ENCODE data around the gene GPR34.
"Not testable (repeated sequence)": the region's sequence is repeated elsewhere in the genome, so short reads cannot be mapped to it uniquely, and the experiment has no call there.

The GPR34 gene

DNA sequence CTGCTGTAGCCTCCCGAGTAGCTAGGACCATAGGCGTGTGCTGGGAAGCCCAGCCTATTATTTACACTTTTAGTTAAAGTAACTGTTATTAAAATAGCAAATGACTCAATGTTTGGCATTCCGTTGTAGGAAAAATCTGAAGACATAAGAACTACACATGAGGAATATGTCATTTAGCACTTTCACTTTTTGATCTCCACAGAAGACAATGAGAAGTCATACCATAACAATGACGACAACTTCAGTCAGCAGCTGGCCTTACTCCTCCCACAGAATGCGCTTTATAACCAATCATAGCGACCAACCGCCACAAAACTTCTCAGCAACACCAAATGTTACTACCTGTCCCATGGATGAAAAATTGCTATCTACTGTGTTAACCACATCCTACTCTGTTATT is 6.7 kb downstream of the GPR34 start:
- DNase-seq = no peak

DNA sequence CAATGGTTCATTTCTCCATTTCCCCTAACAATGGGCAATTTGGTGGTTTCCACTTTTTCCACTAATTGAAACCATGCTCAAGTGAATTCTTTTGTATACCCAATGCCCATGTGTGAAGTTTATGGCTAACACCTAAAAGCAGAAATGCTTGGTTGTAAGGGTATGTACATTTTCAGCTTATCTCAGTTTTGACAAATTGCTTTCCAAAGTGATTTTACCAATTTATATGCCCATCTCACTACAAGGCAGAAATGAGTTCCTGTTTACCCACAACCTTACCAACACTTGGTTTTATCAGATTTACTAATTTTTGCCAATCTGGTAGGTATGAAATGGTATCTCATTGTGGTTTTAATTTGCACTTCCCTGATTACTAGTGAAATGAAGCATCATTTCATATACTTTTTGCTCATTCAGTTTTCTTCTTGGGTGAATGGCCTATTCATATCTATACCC is 14.8 kb downstream of the GPR34 start:
- no peak for DNase-seq

DNA sequence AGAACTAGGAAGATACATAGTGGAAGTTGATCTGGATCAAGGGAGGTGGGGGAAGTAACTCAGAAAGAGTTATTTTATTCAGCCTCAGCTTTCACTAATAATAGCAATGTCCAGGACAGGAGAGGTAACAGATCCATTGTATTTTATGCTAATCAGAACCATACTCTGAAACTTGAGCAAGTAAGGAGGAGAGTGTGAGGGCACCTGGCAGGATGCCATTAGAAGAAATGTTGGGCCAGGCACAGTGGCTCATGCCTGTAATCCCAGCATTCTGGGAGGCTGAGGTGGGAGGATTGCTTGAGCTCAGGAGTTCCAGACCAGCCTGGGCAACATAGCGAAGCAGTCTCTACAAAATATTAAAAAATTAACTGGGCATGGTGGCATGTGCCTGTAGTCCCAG is 16.3 kb downstream of the GPR34 start:
- no peak for DNase-seq

DNA sequence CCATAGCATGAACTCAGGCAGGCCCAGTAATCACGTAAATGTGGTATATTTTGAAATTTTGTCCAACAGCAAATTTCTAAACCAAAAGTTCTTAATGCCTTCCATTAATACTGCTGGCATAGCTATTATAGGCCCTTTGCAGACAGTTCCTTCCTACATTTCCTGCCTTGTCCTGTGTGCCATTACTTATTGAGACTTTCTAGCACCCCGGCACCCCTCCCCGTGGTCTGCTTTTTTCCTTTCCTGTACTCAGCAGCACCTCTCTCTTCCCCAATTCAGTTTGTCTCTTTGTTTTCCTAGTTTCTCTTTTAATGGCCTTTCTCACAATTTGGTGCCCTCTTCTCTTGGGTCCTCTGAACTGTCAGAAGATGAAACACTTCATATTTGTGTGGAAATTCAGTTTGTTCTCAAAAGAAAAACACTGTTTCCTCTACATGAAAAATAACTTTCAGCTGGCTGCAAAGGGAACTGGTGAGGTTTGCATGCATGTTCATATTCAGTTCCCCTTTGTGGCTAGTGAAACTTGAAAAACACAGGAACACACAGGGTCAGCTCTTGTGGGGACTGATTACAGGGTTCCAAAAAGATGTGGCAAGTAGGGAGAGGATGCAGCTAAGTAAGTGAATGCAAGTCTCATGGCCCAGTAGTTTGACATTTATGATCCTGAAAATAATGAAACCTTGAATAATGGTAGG is 17.1 kb downstream of the GPR34 start:
- DNase-seq = no peak

DNA sequence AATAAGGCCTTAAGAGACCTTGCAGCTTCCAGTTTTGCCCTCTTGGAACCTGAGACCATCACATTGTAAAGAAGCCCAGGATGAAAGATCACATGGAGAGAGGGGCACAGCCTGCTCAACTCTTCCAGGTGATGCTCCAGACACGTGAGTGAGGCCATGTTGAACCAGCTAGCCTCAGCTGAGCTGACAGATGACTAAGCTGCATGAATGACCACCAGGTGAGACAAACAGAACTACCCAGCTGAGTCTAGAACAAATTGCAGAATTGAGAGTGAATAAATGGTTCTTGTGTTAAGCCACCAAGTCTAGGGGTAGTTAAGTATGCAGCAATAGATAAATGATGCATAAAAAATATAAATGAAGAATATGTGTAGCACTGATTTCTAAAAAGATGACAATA is 18.4 kb downstream of the GPR34 start:
- no peak for DNase-seq

DNA sequence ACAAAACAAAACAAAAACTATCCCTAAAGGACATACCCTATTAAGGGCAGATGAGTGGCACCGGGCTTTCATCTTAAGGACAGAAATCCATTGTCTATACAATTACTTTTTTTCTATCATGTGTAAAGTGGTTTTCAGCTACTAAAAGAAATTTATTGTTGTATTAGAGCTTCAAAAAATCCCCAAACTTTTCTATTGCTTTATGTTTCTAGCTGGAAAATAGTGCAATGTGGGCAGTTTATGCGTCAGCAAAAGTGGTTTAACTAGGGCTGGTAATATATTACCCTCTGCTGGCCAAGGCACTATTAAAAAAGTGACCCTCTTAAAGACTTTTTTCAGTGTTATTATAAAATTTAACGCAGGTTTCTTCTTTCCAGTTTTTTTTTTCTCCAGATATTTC is 19.7 kb downstream of the GPR34 start:
- no peak for DNase-seq

DNA sequence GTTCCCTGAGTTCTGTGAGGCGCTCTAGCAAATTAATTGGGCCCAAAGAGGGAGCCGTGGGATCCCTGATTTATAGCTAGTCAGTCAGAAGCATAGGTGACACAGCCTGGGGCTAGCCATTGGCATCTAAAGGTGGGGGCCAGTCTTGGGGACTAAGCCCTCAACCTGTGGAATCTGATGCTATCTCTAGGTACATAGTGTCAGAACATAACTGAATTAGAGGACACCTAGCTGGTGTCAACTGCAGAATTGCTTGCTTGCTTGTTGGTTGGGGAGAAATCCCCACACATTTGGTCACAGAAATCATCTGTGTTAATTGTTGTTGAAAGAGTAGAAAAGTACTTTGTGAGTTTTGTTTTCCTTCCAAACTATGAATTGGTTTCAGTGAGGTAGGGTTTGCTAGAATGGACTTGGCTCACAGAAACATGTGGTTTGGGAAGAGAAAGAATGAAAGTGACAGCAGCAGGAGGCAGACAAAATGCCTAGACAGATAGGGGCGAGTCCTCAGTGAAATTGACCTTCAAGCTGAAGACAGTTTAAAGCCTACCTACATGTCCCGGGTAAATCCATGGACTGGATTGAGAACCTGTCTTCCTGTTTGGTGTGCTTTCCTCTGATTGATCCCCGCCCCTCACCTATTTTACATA is 22.4 kb downstream of the GPR34 start:
- DNase-seq = no peak

DNA sequence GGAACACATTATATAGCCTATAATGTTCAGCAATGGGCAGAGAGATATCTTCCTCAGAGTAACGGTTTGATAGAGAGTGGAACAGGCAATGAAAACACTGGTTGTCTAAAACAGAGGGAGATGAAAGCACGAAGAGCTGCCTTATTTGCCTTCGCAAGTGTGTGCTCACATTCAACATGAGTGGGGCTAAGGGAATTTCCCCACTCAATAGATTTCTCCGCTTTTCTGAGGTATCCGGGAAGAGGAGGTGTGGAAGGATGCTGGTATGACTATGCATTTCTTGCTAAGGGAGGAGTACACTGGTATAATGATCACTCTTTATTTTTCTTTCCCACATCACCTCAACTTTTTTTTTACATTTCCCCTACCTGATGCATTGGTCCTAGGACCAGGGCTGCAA is 27.4 kb downstream of the GPR34 start:
- no peak for DNase-seq

DNA sequence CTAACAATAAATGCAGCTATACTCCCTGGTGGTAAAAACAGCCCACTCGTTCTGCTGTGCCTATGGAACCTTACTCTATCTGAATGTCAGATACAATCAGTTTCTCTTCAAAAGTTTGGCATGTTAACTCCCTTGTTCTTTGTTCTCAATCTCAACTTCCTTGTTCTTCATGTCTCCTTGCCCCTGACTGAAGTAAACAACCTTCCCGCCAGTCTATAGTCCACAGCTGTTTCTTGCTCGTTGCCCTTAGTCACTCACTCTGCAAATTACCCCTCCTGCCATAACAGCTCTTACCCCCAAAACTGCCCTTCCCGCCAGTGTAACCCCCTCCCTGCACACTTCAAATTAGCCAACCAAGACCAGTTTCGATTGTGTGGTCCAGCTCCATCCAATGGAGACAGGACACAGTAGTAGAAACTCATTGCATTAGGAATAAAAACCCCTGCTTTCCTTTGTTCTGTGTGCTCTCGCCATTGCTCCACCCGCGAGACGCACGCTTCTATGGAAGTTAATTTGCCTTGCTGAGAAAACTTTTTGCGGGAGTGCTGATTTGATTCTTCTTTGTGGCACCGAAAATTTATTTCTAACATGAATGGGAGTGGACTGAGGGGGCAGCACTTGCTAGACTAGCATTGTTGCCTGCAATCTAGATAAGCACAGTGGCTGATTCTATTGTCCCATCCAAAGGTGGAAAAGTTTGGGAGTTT is 28.1 kb downstream of the GPR34 start:
- no peak for DNase-seq

DNA sequence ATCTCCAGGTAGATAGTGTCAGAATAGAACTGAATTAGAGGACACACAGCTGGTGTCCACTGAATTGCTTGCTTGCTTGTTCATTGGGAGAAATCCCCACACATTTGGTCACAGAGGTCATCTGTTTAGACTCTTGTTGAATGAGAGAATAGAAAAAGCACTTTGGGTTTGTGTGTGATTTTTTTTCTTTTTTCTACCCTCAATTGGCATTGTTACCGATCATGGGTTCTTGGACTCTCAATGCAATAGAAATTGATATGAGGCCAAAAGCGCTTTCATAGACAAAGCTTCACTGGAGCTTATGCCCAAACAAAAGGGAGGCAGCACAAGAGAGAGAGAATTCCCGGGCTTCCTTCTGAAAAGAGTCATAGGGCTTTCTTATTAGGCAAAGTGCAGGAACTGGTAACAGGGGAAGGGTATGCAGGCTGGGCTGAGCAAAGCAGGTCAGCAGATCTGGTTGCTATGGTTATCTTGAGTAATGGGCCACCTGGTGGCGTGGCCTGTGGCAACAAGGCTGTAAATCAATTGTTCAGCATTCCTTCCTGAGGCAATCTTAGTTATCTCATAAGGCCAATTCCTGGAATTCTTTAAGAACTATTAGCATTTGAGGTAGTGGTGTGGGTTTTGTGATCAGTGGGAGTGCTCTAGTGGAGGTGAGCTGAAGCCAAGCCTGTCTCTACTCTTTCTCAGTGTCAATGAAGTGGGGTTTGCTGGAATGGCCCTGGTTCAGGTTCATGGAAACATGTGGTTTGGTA is 29.9 kb downstream of the GPR34 start:
- DNase-seq = no peak

DNA sequence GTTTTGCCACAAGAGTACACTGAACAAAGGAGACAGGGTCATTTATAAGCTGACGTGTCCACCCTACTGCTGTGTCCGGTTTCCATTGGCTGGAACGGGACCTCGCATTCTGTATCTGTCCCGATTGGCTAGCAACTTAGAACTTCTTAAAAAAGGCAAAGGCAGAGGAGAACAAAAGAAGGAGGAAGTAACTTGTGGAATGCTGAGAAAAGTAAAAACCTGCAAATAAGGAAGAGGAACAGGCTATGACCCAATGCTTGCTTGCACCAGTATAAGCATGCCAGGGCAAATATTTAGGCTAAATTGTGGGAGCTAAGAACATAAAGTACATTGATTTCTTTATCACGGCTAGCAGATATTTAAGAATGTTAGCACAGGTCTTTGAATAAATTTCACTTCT is 30.8 kb downstream of the GPR34 start:
- not testable (repeated sequence) for DNase-seq

DNA sequence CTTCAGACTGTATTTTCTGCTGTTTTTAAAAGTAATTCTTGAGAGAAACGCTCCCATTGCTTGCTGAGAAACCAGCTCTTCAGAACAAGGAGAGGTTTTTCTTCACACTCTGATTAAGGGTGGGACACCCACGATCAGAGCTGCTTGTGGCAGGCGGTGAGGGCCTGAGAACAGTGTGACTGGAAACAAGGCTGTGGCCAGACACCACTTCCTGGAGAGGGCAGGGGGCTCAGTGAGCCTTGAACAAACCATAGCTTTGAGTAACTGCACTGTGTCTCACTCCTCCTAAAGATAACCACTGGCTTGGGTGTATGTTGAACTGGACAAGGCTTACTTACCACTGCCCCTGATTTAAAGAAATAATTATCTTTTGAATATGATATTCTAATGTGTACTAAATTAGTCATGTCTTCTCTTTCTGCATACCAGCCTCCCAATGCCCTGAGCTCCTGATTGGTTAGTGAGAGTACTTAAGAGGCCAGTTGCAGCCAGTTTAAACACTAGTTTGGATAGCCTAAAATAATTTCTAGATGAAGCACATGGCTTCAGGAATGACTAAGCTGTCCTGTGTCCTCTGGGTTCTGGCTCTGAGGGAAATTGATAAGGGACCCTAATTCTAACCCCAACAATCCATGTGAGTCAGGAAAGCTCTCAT is 31.5 kb downstream of the GPR34 start:
- DNase-seq = no peak

DNA sequence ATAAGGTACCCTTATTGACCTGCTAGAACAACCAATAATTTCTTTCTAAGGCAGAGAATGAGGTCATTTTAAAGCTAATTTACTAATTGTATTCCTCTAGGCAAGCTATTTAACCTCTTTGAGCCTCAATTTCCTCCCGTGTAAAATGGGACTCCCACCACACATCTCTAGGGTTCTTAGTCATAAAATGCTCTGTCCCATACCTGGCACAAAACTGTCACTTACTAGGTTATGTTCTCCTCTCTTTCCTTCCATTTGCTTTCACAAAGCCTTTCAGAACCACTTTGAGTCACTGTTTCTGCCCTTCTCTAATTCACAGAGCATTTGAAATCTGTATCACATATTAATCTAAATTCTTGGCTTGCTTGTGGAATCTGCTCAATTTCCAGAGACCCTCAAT is 32.8 kb downstream of the GPR34 start:
- DNase-seq = no peak

DNA sequence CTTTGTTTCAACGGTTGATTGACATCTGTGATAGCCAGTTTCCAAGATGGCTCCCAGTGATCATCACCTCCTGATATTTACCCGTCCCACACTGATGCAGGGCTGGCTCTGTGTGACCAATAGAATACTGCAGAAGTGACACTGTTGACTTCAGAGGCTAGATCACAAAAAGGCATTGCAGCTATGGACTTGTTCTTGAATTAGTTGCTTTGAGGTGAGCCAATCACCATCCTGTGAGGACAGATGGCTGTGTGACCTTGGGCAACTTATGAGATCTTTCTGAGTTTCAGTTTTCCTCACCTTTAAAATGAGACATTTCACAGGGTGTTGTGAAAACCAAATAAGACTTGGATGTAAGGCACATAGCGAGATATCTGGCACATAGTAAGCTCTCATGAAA is 33.4 kb downstream of the GPR34 start:
- DNase-seq = no peak

DNA sequence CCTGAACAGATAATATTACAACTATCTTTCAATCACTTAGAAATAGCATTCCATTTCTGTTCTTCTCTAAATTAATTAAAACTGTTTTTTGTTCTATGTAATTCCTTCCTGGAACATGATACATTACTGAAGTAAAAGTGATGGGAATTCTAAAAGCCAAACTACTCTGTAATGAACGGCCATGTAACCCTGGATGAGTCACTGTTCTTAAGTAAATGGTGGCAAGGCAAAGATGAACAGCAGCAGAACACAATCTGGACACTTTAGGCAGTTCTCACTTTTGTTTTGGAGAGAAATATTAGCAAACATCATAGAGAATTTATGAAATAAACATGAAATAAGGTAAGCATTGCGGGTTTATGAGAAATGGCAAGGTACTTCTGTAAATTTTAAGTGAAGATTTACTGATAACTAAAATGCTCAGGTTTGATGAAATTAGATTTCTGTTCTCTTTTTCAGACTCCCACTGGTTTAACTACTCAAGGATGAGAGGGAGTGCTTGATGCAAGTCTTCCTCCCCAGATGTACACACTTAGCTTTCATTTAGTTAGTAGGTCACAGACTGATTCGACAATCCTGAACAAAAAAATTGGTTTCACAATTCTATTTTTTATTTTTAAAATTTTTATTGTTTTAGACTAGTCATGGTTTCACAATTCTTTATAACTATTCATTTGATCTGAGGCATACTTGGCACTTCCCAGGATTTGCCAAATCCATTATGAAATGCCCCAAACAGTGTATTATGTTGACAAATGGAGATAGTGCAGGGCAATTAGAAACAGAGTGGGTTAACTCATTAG is 34.2 kb downstream of the GPR34 start:
- DNase-seq = no peak

DNA sequence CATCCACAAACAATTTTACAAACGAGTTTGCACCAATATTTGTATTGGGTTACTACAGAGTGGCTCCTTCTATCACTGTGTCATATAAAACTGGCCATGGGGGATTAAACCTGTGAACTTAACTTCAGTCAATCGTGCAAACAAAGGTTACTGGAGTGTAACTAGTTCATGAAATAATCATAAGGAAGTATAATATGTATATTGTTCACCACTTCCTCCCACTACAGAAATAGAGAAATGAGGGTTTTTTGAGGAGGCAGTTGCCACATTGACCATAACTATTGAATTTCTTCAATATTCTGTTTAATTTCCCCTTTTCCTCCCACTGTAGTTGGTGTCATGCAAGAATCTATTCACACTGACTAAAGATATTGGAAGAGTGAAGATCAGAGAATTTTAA is 35.1 kb downstream of the GPR34 start, which contains the start of gene GPR82:
GPR82 (plus strand) TSS at position 356 of the 400 bp plus-strand sequence. CDS start 2,846 bp downstream, outside the sequence.
- DNase-seq = no peak

DNA sequence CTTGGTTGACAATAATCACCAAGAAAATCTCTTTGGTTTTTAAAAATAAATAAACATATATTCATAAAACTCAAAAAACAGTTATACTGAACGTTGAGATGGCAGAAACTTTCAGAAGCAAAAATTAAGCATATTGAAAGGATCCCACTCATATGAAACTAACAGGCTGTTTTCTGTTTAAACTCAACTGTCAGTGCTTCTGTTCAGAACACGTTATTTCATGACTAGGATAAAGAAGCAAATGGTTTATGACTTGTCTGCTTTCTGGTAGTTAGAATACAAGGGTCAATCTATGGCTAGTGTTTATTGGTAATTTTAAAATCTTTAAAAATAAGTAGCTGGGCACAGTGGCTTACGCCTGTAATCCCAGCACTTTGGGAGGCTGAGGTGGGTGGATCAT is 39.4 kb downstream of the GPR34 start:
- no peak for DNase-seq

DNA sequence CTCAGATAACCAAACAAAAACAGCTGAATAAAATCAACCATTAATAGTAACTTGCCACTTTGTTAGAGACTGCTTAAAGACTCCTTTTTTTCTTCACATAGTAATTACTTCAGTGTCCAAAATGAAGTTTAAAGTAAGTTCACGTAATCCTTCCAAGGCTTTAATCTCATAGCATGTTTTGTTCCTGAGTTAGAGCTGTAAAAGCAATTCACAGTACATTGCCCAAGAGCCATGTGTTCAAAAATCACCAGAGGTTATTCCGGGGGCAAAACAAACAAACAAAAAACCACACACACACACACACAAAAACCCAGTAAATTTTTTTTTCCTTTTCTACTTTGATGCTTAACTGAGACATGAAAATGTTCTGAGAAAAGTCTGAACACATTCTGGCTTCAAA is 41.3 kb downstream of the GPR34 start:
- no peak for DNase-seq

DNA sequence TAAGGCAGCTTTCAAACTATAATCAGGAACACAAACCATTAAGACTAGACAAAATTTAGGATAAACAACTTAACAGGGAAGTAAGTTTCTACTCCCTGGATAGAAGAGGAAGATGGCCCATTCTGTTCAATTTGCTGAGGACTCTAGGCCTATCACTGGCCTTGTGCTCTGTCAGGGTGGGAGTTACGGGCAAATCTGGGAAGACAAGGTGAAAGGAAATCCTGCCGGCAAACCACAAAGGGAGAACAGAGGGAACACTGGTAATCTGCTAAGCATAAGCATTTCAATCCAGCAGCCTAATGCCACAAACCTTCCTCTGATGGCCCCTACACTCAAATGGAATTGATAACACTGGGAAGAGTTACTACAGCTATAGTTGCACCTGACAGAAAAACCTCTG is 43.5 kb downstream of the GPR34 start:
- DNase-seq = no peak

DNA sequence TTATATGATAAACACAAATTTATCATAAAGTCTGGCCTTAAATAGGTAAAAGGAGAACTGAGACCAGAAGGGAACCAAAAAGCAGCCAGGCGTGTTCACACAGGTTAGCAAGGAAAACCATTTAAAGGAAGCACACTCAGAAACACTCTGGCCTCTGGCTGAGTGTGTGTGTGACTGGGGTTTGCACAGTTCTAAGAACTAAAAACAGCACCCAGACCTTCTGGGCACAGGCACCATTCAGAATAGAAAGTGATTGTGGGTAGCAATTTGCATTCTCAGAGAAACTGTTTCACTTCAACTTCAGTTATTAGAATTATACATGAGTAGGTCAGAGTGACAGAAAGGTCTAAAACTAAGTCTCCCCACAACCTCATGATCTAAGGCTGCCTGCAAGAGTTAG is 45.2 kb downstream of the GPR34 start:
- no peak for DNase-seq

DNA sequence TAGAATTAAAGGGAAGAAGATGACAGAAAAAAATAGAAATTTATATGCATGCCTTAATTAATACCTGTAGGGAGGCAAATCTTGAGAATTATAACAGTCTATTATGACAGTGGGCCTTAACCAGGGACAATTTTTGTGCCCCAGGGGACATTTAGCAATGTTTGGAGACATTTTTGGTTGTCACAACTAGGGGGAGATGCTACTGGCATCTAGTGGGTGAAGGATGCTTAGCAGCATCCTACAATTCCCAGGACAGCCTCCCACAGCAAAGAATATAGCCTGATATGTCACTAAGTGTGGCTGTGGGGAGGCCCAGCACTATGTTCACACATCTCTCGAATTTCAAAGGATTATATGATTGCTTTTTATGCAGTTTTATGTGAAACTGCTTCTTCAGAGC is 45.8 kb downstream of the GPR34 start:
- DNase-seq = no peak

DNA sequence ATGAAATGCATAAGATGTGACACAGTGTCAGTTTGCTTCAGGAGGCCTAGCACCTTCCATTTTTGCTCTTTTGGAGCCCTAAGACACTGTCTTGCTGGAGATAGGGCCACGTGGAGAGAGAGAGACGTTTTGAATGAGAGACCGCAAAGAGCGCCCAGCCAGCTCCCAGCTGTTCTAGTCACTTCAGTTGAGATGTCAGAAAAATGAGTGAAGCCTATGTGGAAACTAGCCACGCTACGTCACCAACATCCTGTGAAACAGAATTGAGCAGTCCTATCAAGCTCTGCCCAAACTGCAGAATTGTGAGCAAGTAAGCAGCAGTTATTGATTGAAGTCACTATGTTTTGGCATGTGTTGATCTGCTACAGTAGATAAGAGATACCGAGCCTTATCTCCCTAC is 48.3 kb downstream of the GPR34 start:
- no peak for DNase-seq
